Hepatocyte (in vitro differentiated cells): ENCODE measurements around the gene SCG3.

ENCODE experiments used
- CTCF ChIP-seq: fragments of 200-600 bp; sonication (generic); IDR thresholded peaks from 2 replicates; pipeline ENCODE4 v1.5.1; 2016; ENCODE audit warnings: antibody characterized with exemption, mild to moderate bottlenecking; ENCODE audit not compliant: poor library complexity
- EZH2 ChIP-seq: fragments of 200-600 bp; sonication (generic); IDR thresholded peaks from 2 replicates; pipeline ENCODE4 v1.6.1; 2016; ENCODE audit warnings: antibody characterized with exemption, mild to moderate bottlenecking, borderline replicate concordance

GRCh38 chr15:51697163-51697562 is 15.9 kb downstream of the SCG3 start:
- TF ChIP-seq CTCF (no peak), EZH2 (no peak)
